HG03095 (cell line): ENCODE measurements around the gene BRD2.

Experiments used
- ATAC-seq: cut with Tn5 transposase; IDR thresholded peaks from one replicate; pipeline ENCODE4 v1.9.1; 2021; ENCODE audit warnings: moderate library complexity; ENCODE audit not compliant: unreplicated experiment

Gene BRD2

DNA sequence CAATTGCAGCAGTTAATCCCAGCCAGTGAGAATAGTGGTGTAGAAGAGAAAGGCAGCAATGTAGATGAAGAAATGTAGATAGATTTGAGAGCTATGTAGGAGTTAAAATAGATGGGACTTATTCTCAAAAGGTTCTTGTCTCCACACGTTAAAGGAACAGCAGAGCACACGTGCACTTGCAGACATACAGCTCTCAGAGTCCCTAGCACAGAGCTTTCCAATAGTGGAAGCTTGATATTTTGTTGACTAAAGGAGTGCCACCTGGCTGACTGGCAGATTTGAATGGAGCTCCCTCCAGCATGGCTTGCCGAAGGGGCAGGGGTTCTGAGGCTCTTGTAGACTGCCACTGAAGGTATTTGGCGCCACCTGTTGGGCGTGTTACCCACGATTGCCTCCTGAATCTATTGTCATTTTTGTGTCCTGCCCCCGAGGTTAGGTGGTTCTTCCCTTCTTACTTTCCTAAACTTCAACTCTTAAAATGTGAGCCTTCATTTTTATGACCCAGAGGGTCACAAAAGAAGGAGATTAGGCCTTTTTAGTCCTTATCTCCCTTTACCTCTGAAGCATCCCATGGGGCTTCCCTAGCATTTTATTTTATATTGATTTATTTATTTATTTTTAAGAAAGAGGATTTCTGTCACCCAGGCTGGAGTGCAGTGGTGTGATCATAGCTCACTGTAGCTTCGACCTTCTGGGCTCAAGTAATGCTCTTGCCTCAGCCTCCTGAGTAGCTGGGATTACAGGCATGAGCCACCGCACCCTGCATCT is 16.4 kb downstream of the BRD2 start:
- ATAC-seq, result no peak

GRCh38 chr6:32989368-32989767 is 21.0 kb downstream of the BRD2 start:
- ATAC-seq, result no peak

- no peak for ATAC-seq
Measured at GRCh38 chr6:32991972-32992371, 23.6 kb downstream of the BRD2 start.

GRCh38 chr6:32993363-32993973 is 25.1 kb downstream of the BRD2 start:
- ATAC-seq, result no peak

DNA sequence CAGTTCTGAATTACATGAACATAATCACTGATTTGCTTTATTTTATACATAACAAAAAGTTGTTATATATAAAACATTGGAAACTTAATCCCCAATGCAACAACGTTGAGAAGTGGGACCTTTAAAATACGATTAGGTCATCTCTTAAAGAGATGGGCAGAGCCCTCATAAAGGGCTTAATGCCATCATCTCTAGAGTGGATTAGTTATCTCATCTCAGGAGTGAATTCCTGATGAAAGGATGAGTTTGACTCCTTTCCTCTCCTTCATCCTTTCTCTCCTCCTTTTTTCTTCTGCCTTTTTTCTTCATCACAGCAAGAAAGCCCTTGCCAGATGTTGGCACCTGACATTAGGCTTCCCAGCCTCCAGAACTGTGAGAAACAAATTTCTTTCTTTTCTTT is 27.1 kb downstream of the BRD2 start:
- ATAC-seq, result no peak

DNA sequence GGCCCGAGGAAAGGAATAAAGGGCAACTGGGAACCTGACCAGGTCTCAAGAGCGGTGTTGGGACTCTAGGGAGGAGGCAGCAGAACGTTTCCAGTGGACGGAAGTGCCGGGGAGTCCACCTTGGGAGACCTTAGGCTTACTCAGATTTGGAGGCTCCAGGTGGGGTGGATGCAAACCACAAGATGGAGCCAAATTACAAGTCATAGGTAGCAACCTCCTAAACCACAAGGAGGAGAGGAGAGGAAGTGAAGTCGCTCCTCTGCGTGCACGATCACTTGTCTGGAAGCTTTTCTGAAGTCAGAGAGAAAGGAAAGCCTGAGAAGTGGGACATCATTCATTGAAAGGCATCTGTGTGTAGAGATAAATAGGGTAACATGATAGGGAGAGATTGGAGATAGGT is 31.7 kb downstream of the BRD2 start:
- no peak for ATAC-seq

DNA sequence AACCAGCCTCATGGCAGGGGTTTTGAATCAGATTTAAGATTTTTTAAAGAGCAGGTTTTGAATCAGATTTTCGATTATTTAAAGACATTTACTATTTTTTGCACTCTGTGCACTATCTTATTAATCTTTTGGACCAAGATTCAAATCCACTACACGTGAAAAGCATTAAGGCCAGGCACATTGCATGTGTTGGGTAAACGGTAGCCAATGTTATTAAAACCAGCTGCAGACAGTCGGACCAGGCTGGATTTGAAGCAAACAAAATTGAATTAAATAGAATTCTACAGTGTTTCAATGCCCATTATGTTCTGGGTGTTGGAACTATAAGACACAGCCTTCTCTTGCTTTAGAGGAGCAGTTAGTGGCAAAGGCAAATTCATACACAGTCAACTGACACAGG is 33.3 kb downstream of the BRD2 start:
- ATAC-seq, result no peak

DNA sequence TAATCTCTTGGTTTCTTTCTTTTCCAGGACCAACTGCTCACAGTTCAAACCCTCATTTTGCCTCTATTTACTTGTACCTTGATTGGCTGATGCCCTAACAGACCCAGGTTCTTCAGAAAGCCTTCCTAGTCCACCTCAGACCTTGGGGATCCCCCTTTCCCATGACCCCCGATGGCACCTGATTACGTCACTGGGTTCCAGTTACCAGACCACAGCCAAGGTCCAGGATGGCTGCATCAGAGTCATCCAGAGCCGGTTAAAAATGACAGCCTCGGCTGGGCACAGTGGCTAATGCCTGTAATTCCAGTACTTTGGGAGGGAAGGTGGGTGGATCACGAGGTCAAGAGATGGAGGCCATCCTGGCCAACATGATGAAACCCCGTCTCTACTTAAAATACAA is 36.5 kb downstream of the BRD2 start:
- no peak for ATAC-seq

DNA sequence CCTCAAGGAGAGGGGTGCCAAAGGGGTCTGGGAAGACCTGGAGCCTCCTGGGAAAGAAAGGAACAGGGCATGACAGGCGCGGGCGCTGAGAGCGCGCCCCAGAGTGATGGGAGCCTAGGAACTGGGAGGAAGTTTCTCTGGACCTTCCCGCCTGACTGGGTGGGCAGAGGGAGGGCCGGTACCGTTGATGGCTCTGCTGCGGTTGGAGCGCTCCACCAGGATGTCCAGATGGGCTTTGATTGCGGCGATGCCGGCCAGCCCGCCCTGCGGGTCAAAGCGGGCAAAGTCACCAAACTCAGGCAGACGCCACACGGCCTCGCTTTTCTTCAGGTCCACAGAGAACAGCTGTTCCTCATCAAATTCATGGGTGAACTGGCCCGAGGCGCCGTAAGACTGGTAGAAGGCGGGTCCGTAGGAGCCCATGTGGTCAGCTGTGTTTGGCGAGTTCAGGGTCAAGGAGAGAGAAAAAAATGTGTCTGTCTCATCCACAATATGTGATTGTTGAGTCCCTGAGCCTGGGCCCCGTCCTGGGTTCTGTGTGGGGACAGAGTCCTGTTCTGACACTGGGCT is 39.5 kb downstream of the BRD2 start:
- ATAC-seq, result no peak

GRCh38 chr6:33008944-33009861 is 40.8 kb downstream of the BRD2 start, which contains the start of gene HLA-DOA:
Gene HLA-DOA, minus strand, starts transcription at chr6:33009591.
- peak; percentile 83 for ATAC-seq

- ATAC-seq, result no peak
Measured at GRCh38 chr6:33010356-33010755, 42.0 kb downstream of the BRD2 start.

DNA sequence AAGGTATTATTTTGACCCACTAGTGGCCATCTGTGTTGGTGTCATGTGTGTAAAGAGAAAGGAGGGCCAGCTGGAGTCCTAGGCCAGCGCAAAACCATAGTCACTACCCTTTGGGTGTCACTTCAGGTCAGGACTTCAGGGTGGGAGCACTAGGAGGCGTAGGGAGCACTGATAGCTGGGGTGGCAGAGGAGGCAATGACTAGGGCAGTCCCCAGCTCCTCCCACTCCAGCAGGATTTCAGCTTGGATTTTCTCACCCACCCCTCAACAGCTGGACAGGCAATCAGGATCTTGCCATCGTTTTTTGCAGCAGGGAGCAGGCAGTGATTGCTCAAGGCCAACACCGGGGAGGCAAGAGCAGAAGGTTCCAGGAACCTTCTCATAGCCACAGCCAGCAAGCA is 45.2 kb downstream of the BRD2 start:
- no peak for ATAC-seq

GRCh38 chr6:33014841-33015634 is 46.6 kb downstream of the BRD2 start:
- no peak for ATAC-seq

DNA sequence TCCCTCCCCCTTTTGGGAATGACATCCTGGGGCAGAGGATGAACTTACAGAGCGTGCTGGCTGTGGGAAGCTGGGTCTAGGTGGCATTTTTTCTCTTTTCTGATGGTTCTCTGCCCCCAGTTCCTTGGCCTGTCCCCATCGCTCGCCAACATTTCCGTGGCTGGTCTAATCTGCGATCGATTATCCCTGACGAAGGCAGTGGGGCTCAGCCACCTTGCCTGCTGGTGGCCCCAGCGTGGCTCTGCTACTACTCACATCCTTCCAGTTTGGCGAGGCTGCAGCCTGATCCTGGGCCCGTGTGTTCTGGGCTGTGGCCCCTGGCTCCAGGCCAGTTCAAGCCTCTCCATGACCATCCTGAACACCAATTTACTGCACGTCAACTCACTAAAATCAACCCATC is 47.4 kb downstream of the BRD2 start:
- ATAC-seq, result no peak

DNA sequence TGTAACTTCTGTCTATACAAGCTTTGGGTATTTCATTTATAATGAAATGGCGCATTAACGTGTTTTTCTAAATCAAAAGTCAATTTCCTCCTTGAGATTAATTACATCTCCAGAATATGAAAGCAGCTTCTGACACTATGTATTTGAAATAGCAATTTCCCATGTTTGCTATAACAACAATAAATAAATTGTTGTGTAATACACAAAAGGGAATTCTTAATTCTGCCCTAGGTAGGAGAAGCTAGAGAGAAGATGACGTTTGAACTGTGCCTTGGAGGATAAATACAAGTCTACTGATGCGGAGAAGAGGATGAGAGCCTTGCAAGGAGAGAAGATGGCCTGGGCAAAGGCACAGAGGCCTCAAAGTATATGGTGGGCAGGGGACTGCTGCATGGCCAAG is 48.6 kb downstream of the BRD2 start:
- no peak for ATAC-seq

DNA sequence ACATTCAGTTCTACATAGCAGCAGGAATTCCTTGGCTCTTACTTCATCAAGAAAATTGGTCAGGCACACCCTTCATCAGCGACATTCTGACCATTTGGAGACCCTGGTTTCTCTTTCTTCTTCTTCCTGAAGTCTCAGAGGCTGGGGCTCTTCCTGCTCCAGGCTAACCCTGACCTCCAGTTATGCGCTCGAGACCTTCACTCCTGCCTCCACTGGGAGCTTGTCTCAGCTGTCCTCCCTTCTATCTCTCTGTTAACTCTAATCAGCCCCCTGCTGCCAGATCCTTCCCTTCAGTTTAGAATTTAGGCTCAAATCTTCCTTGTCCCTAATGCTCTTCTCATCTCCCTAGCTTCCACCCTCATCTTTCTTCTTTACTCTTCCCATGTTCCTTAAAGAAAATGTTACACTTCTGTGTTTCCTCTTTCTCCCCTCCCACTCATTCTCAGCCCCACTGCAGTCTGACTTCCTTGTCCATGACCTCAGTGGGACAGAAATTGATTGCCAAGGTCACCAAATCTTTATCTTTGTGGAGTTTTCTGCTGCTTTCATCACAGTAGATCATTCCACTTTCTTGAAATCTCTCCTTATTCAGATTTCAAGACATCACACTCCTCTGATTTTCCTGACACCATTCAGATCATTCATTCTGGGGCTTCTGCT is 49.4 kb downstream of the BRD2 start:
- ATAC-seq, result no peak

DNA sequence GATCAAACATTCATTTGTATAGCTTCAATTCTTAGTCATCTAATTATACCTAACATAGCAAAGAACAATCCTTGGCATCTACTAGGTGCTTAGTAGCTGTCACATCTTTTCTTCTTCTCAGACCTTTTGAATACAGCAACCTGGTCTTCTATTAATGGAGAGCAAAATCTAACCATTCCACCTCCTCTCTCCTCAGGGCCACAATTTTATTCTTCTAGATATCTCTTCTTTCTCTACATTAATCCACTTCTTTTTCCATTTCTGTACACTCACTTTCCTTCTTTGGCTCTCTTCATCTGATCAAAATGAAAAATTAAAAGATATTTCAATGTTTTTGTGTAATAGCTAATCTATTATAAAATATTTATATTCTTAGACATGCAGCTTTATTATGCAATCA is 50.0 kb downstream of the BRD2 start:
- no peak for ATAC-seq

DNA sequence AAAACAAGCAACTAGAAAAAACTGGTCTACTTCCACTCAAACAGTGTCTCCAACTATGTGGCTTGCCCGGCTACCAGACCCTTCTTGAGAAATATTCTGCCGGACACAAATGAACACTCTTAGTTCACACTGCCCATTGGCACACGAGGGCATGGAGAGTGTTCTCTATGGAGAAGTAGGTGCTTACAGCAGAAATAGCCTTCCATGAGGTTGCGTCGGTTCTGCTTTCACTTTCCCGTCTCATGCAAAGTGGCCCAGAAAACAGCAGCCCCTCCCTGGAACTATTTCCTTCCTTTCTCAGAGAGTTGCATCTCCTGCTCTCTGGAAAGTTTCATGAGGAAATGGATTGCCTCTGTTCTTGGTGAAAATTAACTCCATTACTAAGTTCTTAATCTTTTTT is 50.5 kb downstream of the BRD2 start:
- ATAC-seq, result peak; percentile 76

- ATAC-seq, result no peak
Measured at GRCh38 chr6:33019372-33019771, 51.0 kb downstream of the BRD2 start.

DNA sequence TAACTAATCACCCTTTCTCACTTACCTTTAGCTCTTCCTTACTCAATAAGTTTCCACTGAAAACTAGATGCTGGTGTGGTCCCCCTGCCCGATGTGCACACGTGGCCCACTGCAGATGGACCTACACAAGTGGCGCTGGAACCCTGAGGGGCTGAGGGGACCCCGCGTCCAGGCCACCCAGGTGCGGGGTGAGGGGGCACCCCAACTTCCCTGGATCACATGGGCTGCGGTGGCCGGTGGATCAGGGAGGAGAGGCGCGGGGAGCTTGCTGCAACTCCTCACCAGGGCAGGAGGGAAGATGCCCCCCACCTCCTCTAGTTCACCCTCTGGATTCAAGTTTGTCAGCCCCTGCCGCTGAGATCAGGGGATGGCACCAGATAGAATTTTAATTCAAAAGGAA is 53.5 kb downstream of the BRD2 start:
- no peak for ATAC-seq
